IPS-18a (cell line): ENCODE results near the gene VPS8.

ENCODE experiments used
- H3K27ac ChIP-seq: one replicate; pipeline ENCODE4 v1.5.1; 2013; ENCODE audit warnings: low read length
- H3K27me3 ChIP-seq: one replicate; pipeline ENCODE4 v1.6.1; 2013; ENCODE audit warnings: mild to moderate bottlenecking, low read length; ENCODE audit not compliant: control insufficient read depth, insufficient read depth
- H3K36me3 ChIP-seq: one replicate; pipeline ENCODE4 v1.6.1; 2013; ENCODE audit warnings: low read depth, low read length; ENCODE audit not compliant: control insufficient read depth
- H3K4me1 ChIP-seq: one replicate; pipeline ENCODE4 v1.6.1; 2013; ENCODE audit warnings: low read depth, low read length; ENCODE audit not compliant: control insufficient read depth
- H3K4me3 ChIP-seq: one replicate; pipeline ENCODE4 v1.5.1; 2013; ENCODE audit warnings: low read length
- H3K9ac ChIP-seq: one replicate; pipeline ENCODE4 v1.6.1; 2013; ENCODE audit warnings: mild to moderate bottlenecking, low read length, moderate library complexity
- H3K9me3 ChIP-seq: one replicate; pipeline ENCODE4 v1.6.1; 2013; ENCODE audit warnings: low read depth, low read length; ENCODE audit not compliant: control insufficient read depth

VPS8 gene

GRCh38 chr3:185049710-185050109 is 237.7 kb downstream of the VPS8 start:
- no peaks in the 10 kb centered on the region for H3K9me3 ChIP-seq
- H3K36me3 ChIP-seq, result peaks cover 7% of the 10 kb centered on the region
- H3K27me3 ChIP-seq, result no peaks in the 10 kb centered on the region
- no peaks in the 10 kb centered on the region for H3K4me1 ChIP-seq
- H3K4me3 ChIP-seq, result no peak overlapping the region
- H3K9ac ChIP-seq, result no peak overlapping the region
- H3K27ac ChIP-seq, result no peak overlapping the region

DNA sequence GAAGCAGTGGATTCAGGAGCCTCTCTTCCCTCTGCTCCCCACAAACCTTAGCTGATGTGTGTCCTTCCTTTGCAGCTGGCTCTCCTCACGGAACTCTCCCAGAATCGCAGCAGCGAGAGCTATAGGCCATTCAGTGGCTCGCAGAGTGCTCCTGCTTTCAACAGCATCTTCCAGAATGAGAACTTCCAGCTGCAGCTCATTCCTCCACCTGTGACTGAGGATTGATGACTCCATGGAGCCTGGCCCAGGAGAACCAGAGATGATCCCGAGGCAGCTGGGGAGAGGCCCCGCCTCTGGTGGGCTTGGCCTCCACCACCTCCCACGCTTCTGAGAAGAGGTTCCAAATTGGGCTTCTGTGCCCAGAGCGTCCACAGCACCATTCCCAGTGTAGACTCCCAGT is 239.8 kb downstream of the VPS8 start:
- no peak overlapping the region for H3K27ac ChIP-seq
- H3K9me3 ChIP-seq, result peaks cover 4% of the 10 kb centered on the region
- no peak overlapping the region for H3K9ac ChIP-seq
- H3K36me3 ChIP-seq, result peaks cover 7% of the 10 kb centered on the region
- H3K4me1 ChIP-seq, result no peaks in the 10 kb centered on the region
- no peaks in the 10 kb centered on the region for H3K27me3 ChIP-seq
- H3K4me3 ChIP-seq, result no peak overlapping the region

DNA sequence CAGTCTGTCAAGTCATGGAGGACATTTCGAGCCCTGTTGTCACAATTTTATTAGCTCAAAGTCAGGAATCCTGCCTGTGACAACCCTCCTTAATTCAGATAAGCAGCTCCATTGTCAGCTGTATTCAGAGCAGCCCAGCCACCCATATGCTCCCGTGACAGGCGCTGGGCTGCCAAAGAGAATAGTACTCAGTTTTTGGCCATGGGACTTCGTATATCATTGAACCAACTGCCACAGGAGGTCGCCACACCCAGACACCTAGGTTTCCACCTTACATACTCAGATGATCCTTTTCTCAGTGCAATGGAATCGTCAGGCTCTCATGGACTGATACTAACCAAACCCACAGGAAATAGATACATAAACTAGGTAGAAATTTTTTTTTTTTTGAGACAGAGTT is 240.7 kb downstream of the VPS8 start:
- no peak overlapping the region for H3K9ac ChIP-seq
- H3K4me1 ChIP-seq, result no peaks in the 10 kb centered on the region
- H3K27ac ChIP-seq, result no peak overlapping the region
- no peaks in the 10 kb centered on the region for H3K27me3 ChIP-seq
- H3K36me3 ChIP-seq, result peaks cover 7% of the 10 kb centered on the region
- no peak overlapping the region for H3K4me3 ChIP-seq
- H3K9me3 ChIP-seq, result peaks cover 5% of the 10 kb centered on the region

DNA sequence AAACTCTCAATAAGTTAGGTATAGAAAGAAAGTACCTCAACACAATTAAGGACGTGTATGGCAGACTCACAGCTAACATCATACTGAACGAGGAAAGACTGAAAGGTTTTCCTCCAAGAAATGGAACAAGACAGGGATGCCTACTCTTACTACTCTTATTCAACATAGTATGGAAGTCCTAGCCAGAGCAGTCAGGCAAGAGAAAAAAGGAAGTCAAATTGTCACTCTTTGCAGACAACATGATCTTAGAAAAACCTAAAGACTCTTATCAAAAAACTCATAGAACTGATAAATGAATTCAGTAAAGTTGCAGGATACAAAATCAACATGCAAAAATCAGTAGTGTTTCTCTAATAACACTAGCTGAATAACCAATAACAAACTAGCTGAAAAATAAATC is 244.9 kb downstream of the VPS8 start:
- H3K36me3 ChIP-seq, result peaks cover 7% of the 10 kb centered on the region
- H3K27me3 ChIP-seq, result no peaks in the 10 kb centered on the region
- no peak overlapping the region for H3K4me3 ChIP-seq
- H3K9ac ChIP-seq, result no peak overlapping the region
- H3K27ac ChIP-seq, result no peak overlapping the region
- no peaks in the 10 kb centered on the region for H3K4me1 ChIP-seq
- peaks cover 5% of the 10 kb centered on the region for H3K9me3 ChIP-seq

DNA sequence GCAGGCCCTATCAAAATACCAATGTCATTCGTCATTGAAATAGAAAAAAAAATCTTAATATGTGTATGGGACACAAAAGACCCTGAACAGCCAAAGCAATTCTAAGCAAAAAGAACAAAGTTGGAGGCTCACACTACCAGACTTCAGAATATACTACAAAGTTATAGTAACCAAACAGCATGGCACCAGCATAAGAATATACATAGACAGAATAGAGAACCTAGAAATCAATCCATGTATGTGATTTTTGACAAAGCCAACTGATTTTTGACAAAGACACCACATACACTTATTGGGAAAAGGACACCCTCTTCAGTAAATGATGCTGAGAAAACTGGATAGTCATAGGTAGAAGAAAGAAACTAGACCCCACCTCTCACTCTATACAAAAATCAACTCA is 245.9 kb downstream of the VPS8 start:
- peaks cover 5% of the 10 kb centered on the region for H3K9me3 ChIP-seq
- no peaks in the 10 kb centered on the region for H3K36me3 ChIP-seq
- no peak overlapping the region for H3K27ac ChIP-seq
- H3K9ac ChIP-seq, result no peak overlapping the region
- no peaks in the 10 kb centered on the region for H3K4me1 ChIP-seq
- no peak overlapping the region for H3K4me3 ChIP-seq
- H3K27me3 ChIP-seq, result no peaks in the 10 kb centered on the region

DNA sequence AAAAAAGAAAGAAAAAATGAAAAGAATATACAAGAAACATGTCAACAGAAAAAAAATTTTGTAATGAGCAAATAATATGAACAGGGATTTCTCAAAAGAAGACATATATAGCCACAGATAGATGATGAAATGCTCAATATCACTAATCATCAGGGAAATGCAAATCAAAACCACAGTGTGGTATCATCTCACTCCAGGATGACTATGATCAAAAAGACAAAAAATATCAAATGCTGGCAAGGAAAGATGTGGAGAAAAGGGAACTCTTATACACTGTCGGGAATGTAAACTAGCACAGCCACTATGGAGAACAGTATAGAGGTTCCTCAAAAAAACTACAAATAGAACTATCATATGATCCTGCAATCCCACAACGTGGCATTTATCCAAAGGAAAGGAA is 246.8 kb downstream of the VPS8 start:
- no peak overlapping the region for H3K27ac ChIP-seq
- H3K4me3 ChIP-seq, result no peak overlapping the region
- peaks cover 5% of the 10 kb centered on the region for H3K9me3 ChIP-seq
- H3K4me1 ChIP-seq, result no peaks in the 10 kb centered on the region
- no peaks in the 10 kb centered on the region for H3K36me3 ChIP-seq
- H3K9ac ChIP-seq, result no peak overlapping the region
- no peaks in the 10 kb centered on the region for H3K27me3 ChIP-seq

- H3K27ac ChIP-seq, result no peak overlapping the region
- H3K9me3 ChIP-seq, result peaks cover 5% of the 10 kb centered on the region
- no peak overlapping the region for H3K9ac ChIP-seq
- no peaks in the 10 kb centered on the region for H3K36me3 ChIP-seq
- no peaks in the 10 kb centered on the region for H3K4me1 ChIP-seq
- no peaks in the 10 kb centered on the region for H3K27me3 ChIP-seq
- no peak overlapping the region for H3K4me3 ChIP-seq
Observed at GRCh38 chr3:185059766-185060165, 247.8 kb downstream of the VPS8 start.

DNA sequence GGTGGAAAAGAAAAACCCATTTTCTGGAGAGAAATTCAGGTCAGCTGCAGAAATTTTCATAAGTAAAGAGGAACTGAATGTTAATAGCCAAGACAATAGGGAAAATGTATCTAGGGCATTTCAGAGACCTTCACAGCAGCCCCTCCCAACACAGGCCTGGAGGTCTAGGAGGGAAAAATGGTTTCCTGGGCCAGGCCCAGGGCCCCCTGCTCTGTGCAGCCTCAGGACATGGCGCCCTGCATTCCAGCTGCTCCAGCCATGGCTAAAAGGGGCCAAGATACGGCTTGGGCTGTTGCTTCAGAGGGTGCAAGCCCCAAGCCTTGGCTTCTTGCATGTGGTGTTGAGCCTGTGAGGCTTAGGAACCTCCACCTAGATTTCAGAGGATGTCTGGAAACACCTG is 248.7 kb downstream of the VPS8 start:
- peaks cover 5% of the 10 kb centered on the region for H3K9me3 ChIP-seq
- H3K36me3 ChIP-seq, result no peaks in the 10 kb centered on the region
- no peak overlapping the region for H3K9ac ChIP-seq
- no peak overlapping the region for H3K4me3 ChIP-seq
- H3K4me1 ChIP-seq, result no peaks in the 10 kb centered on the region
- no peaks in the 10 kb centered on the region for H3K27me3 ChIP-seq
- no peak overlapping the region for H3K27ac ChIP-seq

GRCh38 chr3:185062191-185062590 is 250.2 kb downstream of the VPS8 start:
- H3K4me1 ChIP-seq, result no peaks in the 10 kb centered on the region
- H3K36me3 ChIP-seq, result no peaks in the 10 kb centered on the region
- H3K4me3 ChIP-seq, result no peak overlapping the region
- H3K9ac ChIP-seq, result no peak overlapping the region
- H3K27me3 ChIP-seq, result no peaks in the 10 kb centered on the region
- H3K27ac ChIP-seq, result no peak overlapping the region
- no peaks in the 10 kb centered on the region for H3K9me3 ChIP-seq

GRCh38 chr3:185063431-185063830 is 251.5 kb downstream of the VPS8 start:
- H3K36me3 ChIP-seq, result no peaks in the 10 kb centered on the region
- H3K27me3 ChIP-seq, result no peaks in the 10 kb centered on the region
- no peak overlapping the region for H3K9ac ChIP-seq
- no peaks in the 10 kb centered on the region for H3K9me3 ChIP-seq
- no peaks in the 10 kb centered on the region for H3K4me1 ChIP-seq
- no peak overlapping the region for H3K4me3 ChIP-seq
- no peak overlapping the region for H3K27ac ChIP-seq

DNA sequence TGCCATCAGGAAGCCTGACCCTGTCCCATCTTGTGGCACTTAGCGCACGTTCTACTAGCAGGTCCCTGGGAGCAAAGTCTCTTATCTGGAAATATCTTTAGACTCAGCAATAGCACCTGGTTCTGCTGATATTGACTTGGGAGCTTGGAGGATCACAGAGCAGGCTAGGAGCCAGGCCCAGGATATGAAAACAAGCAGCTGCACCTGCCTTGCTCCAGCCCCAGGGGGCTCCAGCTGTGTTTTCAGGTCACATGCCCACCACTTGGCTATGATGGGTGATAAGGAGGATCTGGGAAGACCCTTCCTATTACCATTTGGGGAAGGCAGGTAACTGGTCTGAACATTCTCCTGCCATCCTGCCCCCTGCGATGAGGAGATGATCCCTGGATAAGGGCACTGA is 253.1 kb downstream of the VPS8 start:
- H3K9me3 ChIP-seq, result no peaks in the 10 kb centered on the region
- no peak overlapping the region for H3K9ac ChIP-seq
- no peaks in the 10 kb centered on the region for H3K36me3 ChIP-seq
- no peak overlapping the region for H3K4me3 ChIP-seq
- no peak overlapping the region for H3K27ac ChIP-seq
- H3K27me3 ChIP-seq, result no peaks in the 10 kb centered on the region
- H3K4me1 ChIP-seq, result peaks cover 2% of the 10 kb centered on the region

DNA sequence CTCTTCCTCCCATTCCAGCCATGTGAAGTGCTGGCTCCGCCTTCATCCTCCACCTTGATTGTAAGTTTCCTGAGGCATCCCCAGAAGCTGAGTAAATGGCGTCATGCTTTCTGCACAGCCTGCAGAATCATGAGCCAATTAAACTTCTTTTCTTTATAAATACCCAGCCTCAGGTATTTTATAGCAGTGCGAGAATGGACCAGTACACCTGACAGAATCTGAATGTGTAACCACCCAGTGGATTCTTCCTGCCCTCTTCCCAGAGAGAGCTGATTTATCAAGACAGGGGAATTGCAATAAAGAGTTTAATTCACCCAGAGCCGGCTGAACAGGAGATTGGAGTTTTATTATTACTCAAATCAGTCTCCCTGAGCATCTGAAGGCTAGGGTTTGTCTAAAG is 254.3 kb downstream of the VPS8 start:
- Histone ChIP-seq H3K4me1 (peaks cover 10% of the 10 kb centered on the region), H3K36me3 (no peaks in the 10 kb centered on the region), H3K27me3 (no peaks in the 10 kb centered on the region), H3K4me3 (no peak overlapping the region), H3K27ac (no peak overlapping the region), H3K9ac (no peak overlapping the region), H3K9me3 (no peaks in the 10 kb centered on the region)
